ENCODE data around the gene UBASH3A.

The UBASH3A gene

GRCh38 chr21:42411891-42412635 lies 8.4 kb downstream of the UBASH3A start:
- no peak for DNase-seq (ENCODE audit: low read depth)
- no peak for TF ChIP-seq CTCF (IDR thresholded peaks at IDR 0.05; ENCODE audit: control insufficient read depth, insufficient read depth, low read depth, low read length, missing control alignments)
- H3K4me3 ChIP-seq (ENCODE audit: control insufficient read depth, low read depth, low read length), result no peak overlapping the region

DNA sequence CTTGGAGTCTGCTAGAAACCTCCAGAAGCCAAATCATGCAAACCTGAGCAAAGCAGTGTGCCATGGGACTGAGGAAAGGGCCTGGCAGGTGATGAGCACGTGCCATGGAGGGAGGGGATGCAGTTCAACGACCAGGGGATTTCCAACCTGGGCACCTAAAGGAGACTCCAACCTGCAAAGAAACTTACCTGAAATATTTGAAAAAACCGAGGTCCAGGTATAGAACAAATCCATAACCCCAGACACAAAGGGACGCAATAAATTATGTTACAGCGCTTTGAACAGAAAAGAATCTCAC lies 8.9 kb downstream of the UBASH3A start:
- no peak for TF ChIP-seq CTCF (IDR thresholded peaks at IDR 0.05; ENCODE audit: control insufficient read depth, insufficient read depth, low read depth, low read length, missing control alignments)
- DNase-seq (ENCODE audit: low read depth), result no peak
- H3K4me3 ChIP-seq (ENCODE audit: control insufficient read depth, low read depth, low read length), result no peak overlapping the region

GRCh38 chr21:42413093-42413492 lies 9.4 kb downstream of the UBASH3A start:
- DNase-seq (ENCODE audit: low read depth), result no peak

GRCh38 chr21:42413500-42413899 lies 9.8 kb downstream of the UBASH3A start:
- TF ChIP-seq CTCF (IDR thresholded peaks at IDR 0.05; ENCODE audit: control insufficient read depth, insufficient read depth, low read depth, low read length, missing control alignments), result no peak
- H3K4me3 ChIP-seq (ENCODE audit: control insufficient read depth, low read depth, low read length), result no peak overlapping the region
- DNase-seq (ENCODE audit: low read depth), result no peak

More at GRCh38 chr21:42413093-42413492, 9.4 kb downstream of the UBASH3A start:
- no peak overlapping the region for H3K4me3 ChIP-seq (ENCODE audit: control insufficient read depth, low read depth, low read length)
- TF ChIP-seq CTCF (IDR thresholded peaks at IDR 0.05; ENCODE audit: control insufficient read depth, insufficient read depth, low read depth, low read length, missing control alignments), result no peak

- DNase-seq (ENCODE audit: low read depth), result no peak
- H3K4me3 ChIP-seq (ENCODE audit: control insufficient read depth, low read depth, low read length), result no peak overlapping the region
- no peak for TF ChIP-seq CTCF (IDR thresholded peaks at IDR 0.05; ENCODE audit: control insufficient read depth, insufficient read depth, low read depth, low read length, missing control alignments)
Observed at GRCh38 chr21:42414066-42414465, 10.4 kb downstream of the UBASH3A start.

DNA sequence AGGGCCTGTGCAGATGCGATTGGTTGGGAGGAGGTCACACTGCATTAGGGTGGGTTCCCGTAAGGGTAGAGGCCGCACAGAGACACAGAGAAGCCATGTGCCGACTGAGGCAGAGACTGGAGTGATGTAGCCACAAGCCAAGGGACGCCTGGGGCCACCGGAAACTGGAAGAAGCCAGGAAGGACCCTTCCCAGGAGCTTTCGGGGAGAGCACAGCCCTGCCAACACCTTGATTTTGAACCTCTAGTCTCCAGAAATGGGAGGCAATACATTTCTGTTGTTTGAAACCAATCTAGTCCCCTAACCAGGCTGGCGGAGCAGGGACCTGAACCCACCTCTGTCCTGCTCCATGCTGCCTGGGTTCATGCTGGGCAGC lies 10.8 kb downstream of the UBASH3A start:
- no peak overlapping the region for H3K4me3 ChIP-seq (ENCODE audit: control insufficient read depth, low read depth, low read length)
- no peak for TF ChIP-seq CTCF (IDR thresholded peaks at IDR 0.05; ENCODE audit: control insufficient read depth, insufficient read depth, low read depth, low read length, missing control alignments)
- DNase-seq (ENCODE audit: low read depth), result no peak
